Activated CD4-positive, CD25-positive, alpha-beta regulatory T cell (primary cell): ENCODE measurements around the gene GNLY.
"Not testable (repeated sequence)": the region's sequence is repeated elsewhere in the genome, so short reads cannot be mapped to it uniquely, and the experiment has no call there.

Experiments used
- DNase-seq, 4 experiments: peaks; one replicate each; lab custom pipeline; 2025; lab: John Stamatoyannopoulos, UW

GNLY gene

DNA sequence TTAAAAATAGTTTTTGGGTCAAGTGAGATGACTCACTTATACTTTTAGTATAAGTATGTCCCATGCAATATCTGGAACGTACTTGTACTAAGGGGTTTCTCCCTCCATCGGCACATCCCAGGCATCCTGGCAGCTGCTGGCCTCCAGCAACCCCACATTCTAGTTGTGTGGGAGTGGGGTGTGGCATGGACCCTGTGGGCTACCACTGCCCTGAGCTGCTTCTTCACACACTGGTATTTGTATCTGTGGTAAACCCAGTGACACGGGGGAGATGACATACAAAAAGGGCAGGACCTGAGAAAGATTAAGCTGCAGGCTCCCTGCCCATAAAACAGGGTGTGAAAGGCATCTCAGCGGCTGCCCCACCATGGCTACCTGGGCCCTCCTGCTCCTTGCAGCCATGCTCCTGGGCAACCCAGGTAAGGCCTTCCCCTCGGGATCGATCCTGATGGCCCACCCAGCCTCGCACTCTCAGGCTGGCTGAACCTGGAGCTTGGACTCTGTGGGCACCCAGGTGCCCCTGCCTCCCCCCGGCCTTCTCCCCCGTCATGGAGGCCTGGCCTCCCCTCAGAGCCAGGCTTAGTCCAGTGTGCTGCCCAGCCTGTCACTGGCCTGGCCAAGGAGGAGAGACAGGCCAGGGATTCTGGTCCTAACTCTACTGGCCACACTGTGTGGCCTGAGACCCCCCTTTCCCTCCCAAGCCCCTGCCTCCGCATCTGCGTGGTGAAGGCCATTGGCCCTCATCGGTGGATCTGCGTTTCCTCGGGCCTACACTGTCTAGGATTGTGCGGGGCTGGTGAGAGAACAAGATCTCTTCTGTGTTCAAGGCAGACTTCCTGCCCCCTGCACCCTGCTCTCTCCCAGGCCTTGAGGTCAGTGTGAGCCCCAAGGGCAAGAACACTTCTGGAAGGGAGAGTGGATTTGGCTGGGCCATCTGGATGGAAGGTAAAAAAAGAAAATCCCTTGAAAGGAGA, at the start of gene GNLY:
TSS of gene GNLY (plus strand) at position 307 of the 974 bp plus-strand sequence. CDS start at position 368, 61 bp downstream.
- no peak for DNase-seq

DNA sequence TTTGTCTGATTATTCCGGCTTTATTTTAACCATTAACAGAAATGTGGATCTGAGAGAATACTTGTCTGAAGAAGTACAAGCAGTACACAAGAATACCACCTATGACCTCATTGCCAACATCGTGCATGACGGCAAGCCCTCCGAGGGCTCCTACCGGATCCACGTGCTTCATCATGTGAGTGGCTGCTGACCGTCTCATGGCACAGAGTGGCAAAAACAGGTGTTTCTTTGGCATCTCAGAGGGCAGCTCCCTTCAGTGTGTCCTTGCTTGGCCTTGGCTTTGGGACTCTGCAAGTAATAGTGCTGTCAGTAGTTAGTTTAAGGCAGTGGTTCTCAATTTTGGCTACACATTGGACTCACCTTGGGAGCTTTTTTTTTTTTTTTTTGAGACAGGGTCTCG, 49.2 kb upstream of the GNLY start:
- DNase-seq: no peak

DNA sequence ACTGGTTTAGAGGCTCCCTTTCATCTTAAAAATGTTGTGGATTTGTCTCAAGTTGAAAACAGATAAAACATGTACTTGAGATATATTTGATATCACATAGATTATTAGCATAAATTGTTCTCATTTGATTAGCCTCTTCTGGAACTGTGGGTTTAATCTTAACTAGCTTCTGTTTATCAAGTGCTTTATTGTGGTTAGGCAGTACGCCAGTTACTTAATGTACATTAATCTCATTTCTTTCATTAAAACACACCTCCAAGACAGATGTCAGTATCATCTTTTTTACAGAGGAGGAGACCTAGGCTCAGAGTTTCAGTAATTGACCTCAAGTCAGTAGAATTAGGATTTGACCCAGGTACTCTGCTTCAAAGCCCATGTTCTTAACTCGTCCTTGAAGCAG, 48.0 kb upstream of the GNLY start:
- no peak for DNase-seq

DNA sequence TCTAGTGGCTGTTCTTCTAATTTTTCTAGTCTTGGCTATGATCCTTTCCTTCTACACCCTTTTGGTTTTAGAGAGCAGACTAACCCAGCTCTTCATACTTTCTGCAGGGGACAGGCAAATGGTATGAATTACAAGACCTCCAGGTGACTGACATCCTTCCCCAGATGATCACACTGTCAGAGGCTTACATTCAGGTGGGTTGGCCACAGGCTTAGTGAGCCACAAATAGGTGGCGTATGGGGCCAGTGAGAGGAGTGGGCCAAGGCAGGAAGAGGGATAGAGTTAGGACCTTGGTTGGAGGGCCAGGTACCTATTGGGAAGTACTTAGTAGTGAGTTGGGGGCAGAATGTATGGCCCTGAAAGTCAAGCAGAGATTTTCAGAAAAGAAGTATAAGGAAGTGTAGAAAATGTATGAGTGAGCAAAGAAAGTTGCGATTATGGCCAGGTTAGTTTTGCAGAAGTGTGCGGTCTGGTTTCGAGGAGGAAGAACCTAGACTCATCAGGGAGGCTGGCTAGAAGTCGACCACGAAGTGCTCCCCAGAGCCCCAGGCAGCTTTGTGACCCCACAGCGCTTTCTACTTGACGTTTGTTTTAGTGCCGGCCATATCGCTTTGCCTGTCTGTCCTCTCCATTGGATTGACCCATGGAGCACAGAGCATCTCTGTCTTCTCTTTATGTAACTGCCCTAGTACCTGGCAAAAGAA, 46.2 kb upstream of the GNLY start:
- DNase-seq: no peak

DNA sequence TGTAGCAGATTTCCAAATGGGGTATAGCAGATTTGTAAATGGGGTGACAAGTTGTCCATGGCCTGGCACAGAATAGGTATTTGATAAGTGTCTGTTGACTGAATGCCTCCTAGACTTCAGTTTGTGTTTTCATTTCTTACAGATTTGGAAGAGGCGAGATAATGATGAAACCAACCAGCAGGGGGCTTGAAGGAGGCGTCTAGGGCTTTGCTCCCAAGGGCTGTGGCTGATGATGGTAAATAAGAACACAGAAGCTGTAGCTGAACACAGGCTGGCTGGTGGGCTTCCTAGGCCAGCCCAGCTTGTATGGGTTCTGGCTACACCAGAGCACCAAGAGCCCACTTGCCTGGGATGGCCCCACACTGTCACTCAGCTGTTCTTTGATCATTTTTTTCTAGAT, 45.5 kb upstream of the GNLY start:
- no peak for DNase-seq

DNA sequence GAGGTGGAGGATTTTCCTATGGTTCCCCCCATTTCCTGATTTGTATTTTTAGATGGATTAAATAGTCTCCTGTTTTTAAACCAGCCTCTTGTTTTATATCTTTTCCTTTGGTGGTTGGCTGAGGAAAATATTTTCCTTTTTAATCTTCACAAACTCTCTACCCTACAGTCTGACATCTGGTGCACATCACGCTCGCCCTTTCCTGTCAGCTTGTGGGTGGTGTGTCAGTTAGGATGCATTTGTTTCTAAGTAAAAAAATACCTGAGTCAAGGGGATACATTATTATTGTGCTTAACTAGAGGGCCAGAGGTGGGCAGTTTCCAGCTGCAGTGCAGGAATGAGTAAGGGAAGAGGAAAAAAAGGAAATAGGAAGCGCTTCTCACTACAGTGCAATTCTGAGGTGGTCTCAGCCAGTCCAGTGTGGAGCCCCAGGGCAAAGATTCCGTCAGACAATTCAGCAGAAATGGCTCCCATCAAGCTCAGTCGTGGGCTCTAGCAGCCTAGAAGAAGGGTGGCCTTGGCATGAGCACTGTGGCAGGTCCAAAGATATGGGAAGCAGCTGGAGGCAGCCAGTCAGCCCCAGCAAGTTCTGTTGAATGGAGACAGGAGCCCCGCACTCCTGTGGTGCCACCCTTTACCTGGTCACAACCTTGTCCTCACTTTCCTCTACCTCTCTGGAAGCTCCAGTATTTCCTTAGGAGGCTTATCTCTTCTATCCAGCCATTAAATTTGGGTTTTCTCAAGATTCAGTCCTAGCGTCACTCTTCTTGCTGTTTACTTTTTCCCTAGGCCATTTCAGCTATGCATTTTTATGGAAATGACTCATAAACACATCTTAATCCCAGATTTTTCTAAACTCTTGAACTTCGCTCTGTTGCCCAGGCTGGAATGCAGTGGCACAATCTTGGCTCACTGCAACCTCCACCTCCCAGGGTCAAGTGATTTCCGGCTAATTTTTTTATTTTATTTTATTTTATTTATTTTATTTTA, 44.7 kb upstream of the GNLY start:
- no peak for DNase-seq

DNA sequence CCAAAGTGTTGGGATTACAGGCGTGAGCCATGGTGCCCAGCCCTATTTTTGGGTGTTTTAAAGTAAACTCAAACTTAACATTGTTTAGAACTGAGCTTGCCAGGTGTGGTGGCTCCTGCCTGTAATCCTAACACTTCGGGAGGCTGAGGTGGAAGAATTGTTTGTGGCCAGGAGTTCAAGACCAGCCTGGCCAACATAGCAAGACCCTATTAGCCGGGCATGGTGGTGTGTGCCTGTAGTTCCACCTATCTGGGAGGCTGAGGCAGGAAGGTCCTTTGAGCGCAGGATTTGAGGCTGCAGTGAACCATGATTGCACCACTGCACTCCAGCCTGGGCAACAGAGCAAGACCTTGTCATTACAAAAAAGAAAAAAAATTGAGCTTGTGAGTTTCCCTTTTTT, 43.7 kb upstream of the GNLY start:
- no peak for DNase-seq

DNA sequence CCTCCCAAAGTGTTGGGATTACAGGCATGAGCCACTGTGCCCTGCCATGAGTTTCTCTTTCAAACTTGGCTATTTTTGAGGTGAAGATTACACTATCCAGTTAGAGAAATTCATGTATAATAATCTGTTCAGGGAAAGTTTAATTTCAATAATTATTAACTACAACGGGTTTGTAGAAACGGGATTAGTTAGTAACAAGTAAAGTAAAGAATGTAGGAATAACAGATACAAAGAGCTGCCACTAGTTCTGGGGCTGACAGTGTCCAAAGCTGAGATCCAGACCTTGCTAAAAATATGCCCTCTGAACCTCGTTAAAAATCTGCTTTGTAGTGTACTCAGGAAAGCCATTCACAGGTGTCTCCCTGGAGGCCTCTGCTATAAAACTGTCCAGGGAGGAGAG, 43.1 kb upstream of the GNLY start:
- DNase-seq: no peak

DNA sequence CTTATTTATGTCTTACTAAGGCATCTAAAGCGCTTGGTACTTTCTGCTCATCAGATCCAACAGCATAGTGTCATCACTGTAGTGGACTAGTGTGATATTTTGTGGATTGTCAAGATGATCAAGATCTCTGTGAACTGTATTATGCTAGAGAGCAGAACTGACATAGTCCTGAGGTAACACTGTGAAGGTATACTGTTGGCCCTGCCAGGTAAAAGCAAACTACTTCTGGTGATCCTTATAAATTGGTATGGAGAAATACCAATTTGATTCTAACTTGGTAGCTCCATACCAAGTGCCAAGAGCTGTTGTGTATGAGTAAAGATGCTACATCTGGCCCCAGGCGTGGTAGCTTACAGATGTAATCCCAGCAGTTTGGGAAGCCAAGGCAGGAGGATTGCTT, 42.1 kb upstream of the GNLY start:
- DNase-seq: no peak

DNA sequence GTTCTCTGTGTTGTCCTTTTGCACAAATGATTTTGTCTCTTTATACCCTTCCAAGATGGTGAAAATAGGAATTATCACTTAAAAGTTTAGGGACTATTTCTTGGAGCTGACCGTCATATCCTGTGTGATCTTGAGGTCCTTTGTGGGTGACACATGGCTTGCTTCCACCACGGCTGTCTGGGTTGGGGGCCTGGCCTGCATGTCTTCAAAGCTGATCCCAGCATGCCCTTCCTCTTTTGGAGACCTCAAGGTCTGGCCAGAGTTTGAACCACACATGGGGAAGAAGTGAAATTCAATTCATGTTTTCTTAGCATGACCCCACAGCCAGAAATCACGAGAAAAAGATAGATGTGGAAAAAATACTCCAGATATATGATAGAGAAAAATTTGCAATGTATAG, 40.2 kb upstream of the GNLY start:
- no peak for DNase-seq

DNA sequence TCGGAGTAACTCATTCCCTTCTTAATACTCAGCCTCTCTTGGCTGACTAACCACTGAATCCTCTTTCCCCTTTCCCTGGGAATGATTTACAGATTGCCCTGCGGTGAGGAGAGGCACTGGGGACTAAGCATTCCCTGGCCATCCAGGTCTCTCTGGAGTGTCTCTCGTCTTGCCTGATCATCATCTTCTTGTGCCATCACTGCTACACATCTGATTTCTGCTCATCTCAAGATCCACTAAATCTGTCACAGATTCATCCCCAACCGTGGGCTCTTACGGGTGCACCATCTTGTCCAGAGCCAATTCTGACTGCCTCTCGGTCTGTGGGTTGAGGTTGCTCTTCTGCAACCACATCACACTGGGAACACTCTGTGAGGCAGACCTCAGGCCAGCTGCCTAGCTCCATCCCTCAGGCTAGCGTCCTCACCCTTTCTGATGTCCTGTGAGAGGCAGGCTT, 38.2 kb upstream of the GNLY start:
- no peak for DNase-seq

DNA sequence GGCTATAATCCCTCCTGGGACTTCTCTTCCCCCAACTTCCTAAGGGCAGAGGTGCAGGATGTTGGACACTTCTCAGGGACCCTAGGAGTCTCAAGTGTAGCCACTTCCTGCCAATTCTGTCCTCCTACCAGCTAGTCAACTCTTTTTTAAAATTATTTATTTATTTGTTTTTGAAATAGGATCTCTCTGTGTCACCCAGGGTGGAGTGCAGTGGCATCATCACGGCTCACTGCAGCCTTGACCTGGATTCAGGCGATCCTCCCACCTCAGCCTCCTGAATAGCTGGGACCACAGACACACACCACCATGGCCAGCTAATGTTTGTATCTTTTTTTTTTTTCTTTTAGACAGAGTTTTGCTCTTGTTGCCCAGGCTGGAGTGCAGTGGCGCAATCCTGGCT, 37.7 kb upstream of the GNLY start:
- DNase-seq: no peak

DNA sequence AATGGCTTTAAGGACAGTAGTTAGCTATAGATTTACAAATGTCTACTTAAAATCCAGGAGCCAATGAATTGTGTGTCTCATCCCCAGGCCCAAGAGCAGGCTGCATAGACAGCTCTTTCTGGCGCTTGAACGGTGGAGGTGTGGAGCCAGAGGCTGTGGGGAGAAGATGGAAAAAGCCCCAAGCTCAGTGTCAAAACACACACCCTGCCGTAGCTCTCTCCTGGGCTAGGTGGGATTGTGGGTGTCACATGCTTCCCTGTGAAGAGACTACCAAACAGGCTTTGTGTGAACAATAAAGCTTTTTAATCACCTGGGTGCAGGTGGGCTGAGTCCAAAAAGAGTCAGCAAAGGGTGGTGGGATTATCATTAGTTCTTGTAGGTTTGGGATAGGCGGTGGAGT, 36.8 kb upstream of the GNLY start:
- not testable (repeated sequence) for DNase-seq

DNA sequence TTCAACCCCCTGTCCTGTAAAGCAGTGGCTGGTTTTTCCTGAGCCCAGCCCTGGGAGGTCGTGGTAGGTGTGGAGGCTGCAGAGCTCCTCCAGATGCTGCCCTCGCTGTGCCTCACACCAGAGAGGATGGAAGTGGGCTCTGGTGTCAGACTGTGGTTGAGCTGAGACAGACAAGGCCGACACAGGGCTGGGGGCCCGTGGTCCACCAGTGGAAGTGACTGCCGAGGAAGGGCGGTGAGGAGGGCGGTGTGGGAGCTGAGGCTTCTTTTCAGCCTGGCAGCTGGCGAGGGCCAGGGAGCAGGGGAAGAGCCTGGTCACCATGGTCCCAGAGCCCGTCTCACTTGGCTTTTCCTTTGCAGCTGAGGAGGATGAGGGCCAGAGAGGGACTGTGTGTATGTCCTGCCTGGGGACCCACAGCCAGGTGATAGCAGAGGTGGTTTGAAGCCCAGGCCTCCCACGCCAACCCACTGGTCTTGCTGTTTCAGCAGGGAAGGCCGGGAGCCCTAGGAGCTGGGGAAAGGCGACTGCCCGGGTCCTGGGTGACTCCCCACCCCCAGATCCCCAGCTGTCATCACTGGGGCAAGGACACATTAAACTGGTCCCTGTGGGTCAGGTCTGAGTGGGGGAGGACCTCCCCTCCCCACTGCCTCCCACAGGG, 34.7 kb upstream of the GNLY start:
- no peak for DNase-seq

DNA sequence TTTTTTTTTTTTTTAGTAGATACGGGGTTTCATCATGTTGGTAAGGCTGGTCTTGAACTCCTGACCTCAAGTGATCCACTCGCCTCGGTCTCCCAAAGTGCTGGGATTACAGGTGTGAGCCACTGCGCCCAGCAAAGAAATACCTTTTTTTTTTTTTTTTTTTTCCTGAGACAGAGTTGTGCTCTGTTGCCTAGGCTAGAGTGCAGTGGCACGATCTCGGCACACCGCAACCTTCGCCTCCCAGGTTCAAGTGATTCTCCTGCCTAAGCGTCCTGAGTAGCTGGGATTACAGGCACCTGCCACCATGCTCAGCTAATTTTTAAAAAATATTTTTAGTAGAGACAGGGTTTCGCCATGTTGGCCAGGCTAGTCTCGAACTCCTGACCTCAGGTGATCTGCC, 33.9 kb upstream of the GNLY start:
- not testable (repeated sequence) for DNase-seq

DNA sequence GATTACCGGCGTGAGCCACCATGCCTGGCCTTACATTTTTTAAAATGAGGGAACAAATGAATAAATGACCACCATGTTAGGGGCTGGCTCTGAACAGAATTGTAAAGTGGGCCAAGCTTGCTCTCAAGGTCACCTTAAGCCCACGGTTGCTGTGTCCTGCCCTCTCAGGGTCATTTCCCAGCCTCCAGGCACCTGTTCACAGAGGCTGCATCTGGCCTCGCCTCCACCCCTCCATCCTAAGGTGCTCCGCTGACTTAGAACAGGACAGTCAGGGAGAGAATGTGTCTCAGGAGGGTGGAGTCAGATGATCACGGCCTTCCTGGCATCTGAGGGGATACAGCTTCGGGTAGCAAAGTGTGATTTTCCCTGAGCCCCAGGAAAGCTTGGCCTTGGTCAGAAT, 33.4 kb upstream of the GNLY start:
- DNase-seq: no peak

DNA sequence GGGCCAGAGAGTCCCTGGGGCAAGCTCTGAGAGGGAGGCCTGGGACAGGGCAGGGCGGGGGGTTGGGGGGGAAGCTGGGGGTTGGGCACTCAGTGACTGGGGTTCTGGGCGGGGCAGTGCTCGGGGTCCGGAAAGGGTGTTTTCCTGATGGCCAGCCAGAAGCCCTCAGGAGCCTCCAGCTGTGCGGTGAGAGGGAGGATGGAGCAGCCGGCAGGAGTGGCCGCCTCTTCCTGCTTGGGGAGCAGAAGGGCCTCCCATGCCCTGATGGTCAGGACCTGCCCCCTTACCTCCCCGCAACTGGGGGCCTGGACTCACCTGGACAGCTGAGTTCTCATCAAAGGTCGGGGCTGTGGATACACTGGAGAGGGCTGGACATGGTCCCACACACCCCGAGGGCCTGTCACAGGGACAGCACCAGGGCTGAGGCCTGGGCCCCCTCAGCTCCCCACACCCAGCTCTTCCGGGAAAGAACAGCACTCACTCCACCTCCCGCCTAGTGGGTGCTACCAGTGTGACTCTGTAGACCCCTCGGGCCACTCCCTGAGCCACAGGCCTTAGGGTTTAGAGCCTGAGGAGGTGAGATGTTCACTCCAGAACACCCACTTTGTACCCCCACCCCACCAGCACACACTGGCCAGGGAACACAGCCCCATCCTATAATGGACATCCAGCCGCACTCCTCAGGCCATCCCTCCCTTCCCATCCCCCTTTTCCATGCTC, 32.9 kb upstream of the GNLY start:
- no peak for DNase-seq

DNA sequence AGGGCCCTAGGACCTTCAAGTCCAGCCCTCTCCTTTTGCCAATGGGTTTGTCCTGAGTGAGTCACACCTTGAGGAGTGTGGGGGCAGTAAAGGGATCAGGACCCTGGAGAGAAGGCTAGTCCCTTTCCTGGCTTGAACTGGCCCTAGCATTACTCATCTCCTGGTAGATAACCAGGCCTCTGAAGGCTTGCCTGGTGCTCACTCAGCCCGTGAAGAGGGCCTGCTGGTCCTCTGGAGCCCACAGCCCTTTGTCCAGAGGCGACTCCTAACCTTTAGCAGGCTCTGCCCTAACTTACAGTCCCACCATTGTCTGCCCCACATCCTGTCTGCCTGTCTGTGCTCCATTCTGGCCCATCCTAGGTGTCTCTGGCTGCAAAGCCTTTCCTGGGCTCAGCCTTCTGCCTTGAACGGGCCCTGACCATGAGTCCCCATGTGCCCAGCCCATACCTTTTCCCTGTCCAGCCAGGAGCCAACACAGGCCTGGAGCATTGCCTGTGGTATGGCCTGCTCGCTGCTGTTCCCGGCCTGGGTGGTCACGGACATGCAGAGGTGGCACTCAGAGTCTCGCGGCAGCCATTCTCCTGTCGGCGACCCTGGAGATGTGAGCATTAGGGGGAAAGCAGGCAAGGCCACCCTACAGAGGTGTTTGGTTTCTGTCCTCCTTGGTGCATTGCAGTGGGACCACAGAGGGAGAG, 31.1 kb upstream of the GNLY start:
- no peak for DNase-seq

DNA sequence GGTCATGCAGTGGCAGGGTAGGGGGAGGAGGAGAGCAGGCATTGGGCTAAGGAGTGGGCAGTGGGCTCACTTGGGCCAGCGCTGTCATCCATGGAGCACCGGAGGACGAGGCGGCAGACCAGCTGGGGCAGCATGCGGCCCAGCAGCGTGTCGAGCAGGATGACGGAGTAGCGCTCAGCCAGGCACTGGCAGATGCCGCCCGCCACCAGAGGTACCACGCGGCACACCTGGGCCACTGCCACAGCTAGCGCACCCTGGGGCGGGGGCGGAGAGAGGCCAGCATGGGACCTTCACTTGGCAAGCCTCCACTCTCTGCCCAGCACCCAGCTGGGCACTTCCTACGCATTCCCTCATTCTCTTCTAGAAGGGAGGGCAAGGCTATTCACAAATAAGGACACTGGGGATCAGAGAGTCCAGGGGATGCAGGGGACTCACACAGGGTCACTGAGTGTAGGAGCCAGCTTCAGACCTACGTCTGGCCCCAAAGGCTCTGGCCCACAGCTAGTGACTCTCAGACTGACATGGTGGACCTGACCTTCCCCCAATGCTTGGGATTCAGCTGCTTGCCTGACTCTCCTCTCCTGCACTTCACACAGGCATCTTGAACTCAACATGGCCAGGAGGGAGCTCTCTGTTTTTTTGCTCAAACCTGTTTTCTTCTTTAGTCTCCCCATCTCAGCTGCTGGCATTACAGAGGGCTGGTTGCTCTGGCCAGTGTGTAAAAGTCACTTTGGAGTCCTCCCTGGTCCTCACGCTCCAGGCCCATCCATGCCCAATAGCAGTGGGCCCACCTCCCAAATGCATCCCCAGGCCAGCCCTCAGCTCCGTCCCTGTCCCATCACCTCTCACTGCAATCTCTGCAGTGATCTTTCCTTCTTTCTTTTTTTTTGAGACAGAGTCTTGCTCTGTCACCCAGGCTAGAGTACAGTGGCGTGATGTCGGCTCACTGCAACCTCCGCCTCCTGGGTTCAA, 30.3 kb upstream of the GNLY start:
- DNase-seq: no peak
